ENCODE measurements around the gene ZKSCAN2.

The ZKSCAN2 gene

DNA sequence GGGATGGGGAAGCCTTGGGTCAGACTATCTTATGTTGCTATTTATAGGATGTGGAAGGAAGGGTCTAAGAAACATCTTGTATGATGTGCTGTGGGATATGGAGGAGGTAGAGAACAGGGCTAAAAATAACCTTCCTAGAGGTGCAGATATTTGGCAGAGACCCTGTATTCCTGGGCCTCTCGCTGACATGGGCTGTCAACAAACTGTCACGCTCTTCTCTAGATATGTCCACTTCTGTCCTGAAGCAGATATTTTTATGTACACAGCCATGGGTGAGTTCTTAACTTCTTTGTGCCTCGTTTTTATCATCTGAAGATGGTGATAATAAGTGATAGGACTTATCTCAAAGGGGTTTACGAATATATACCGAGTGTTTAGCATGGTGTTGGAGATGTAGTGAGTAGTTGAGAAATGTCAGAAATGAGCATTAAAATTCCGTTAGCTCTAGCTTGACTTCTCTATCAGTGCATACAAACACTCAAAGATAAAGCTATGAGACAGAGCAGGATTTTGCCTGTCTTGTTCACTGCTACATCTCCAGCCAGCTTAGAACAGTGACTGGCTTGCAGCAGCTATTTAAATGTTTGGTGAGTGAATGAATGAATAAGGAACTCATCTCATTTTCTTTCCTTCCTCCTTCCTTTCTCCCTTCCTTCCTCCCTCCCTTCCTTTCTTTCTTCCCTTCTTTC lies 43.8 kb downstream of the ZKSCAN2 start:
- DNase-seq (ENCODE audit: low spot score) = no peak
- Histone ChIP-seq H3K4me3 (no peak overlapping the region), H3K27ac (no peak overlapping the region)
- TF ChIP-seq, protein P1, sequence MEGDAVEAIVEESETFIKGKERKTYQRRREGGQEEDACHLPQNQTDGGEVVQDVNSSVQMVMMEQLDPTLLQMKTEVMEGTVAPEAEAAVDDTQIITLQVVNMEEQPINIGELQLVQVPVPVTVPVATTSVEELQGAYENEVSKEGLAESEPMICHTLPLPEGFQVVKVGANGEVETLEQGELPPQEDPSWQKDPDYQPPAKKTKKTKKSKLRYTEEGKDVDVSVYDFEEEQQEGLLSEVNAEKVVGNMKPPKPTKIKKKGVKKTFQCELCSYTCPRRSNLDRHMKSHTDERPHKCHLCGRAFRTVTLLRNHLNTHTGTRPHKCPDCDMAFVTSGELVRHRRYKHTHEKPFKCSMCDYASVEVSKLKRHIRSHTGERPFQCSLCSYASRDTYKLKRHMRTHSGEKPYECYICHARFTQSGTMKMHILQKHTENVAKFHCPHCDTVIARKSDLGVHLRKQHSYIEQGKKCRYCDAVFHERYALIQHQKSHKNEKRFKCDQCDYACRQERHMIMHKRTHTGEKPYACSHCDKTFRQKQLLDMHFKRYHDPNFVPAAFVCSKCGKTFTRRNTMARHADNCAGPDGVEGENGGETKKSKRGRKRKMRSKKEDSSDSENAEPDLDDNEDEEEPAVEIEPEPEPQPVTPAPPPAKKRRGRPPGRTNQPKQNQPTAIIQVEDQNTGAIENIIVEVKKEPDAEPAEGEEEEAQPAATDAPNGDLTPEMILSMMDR (IDR thresholded peaks at IDR 0.05) = no peak

DNA sequence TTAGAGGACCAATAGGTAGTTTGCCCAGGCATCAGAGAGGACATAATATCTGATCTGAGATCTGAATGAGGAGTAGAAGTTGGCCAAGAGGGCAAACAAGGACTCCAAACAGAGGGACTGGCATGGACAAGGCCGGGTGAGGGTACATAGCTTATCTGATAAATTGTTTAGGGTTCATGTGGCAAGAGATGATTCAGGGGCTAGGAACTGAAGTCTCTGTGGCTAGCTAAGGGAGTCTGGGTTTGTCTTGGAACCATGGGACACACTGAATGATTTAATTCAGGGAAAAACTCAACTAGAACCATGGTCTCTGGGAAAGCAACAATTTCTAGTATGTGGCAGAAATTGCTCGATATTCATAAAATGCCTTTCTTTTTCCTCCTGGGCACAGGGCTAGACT lies 45.0 kb downstream of the ZKSCAN2 start:
- H3K4me3 ChIP-seq = no peak overlapping the region
- H3K27ac ChIP-seq = no peak overlapping the region
- TF ChIP-seq, protein P1 (IDR thresholded peaks at IDR 0.05) = no peak
- no peak for DNase-seq (ENCODE audit: low spot score)

DNA sequence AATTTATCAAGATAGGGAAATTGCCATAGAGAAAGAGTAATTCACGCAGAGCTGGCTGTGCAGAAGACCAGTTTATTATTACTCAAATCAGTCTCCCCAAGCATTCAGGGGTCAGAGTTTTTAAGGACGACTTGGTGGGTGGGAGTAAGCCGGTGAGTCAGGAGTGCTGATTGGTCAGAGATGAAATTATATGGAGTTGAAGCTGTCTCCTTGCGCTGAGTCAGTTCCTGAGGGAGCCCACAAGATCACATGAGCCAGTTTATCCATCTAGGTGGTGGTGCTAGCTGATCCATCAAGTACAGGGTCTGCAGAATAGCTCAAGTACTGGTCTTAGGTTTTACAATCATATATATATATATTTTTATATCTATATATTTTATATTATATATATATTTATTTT lies 46.9 kb downstream of the ZKSCAN2 start:
- H3K27ac ChIP-seq = no peak overlapping the region
- TF ChIP-seq, protein P1 (IDR thresholded peaks at IDR 0.05) = no peak
- DNase-seq (ENCODE audit: low spot score) = no peak
- no peak overlapping the region for H3K4me3 ChIP-seq

DNA sequence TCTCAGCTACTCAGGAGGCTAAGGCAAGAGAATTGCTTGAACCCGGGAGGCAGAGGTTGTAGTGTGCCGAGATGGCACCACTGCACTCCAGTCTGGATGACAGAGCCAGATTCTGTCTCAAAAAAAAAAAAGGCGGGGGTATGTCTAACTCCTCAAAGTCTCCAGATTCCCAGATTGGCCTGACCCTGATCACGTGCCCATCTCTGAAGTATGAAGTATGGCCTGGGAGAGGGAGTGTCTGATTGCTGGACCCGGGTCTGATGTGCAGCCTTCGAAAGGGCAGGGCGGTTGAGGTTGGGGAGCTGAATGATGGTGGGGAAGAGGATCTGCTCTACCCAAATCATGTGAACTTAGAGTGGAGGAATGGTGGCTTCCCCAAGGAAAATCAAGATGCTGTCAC lies 58.2 kb downstream of the ZKSCAN2 start:
- TF ChIP-seq, protein P1 (IDR thresholded peaks at IDR 0.05) = no peak
- H3K4me3 ChIP-seq = no peak overlapping the region
- DNase-seq (ENCODE audit: low spot score) = no peak
- H3K27ac ChIP-seq = no peak overlapping the region

DNA sequence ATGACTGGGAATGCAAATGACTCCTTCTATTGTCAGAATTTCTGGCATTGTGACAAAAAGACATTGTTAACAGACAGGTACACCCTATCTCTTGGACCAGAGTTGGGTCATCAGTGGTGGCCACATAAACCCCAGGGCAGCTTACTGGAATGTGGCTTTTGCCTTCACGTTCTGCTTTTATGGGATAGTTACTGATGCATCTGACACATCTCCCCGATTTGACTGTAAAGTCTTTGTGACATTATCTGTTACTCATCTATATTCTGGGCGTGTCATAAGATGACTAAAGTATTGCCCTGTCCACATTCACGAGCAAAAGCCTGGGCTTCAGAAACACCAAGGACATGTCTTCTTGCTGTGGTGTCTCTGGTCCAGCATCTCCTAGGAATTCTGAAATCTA lies 59.6 kb downstream of the ZKSCAN2 start:
- DNase-seq (ENCODE audit: low spot score) = no peak
- Histone ChIP-seq H3K27ac (no peak overlapping the region), H3K4me3 (no peak overlapping the region)
- TF ChIP-seq, protein P1 (IDR thresholded peaks at IDR 0.05) = no peak

DNA sequence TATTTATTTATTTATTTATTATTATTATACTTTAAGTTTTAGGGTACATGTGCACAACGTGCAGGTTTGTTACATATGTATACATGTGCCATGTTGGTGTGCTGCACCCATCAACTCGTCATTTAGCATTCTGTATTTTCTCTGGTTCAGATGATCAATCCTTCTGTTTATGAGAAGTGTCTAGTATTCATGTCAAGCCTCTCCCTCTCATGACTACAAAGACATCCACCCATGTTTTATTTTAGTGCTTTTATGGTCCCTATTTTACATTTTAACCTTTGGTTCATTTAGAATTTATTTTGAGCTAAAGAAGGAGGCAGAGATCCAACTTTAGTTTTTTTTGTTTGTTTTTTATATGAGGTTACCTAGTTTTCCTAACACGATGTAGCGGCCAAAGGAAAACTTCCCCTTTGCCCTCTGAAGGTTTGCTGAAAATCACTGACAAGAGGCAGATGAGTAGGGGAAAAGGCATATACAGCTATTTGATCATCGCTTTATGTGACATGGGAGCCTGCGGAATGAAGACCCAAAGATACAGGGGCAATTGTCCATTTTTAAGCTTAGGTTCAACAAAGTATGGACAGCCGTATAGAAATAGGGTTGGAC lies 63.3 kb downstream of the ZKSCAN2 start:
- Histone ChIP-seq H3K27ac (no peak overlapping the region), H3K4me3 (no peak overlapping the region)
- no peak for DNase-seq (ENCODE audit: low spot score)
- TF ChIP-seq, protein P1 (IDR thresholded peaks at IDR 0.05) = no peak

DNA sequence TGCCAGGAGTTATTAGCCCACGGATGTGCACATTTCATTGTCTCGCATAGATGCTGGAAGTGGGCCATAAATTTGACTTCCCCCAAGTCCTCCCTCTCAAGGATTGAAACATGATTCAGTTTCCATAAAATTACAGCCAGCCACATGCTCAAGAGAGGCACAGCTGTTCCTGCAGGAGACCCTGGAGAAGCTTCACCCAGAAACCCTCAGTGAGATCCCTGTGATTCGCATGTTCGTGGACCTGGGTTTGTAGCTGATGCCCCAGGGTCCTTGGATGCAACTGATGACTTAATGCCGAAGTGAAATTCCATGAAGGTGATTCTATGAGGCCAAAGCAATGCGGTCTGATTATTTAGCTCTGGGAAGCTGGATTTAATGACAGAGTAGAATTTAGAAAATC lies 65.5 kb downstream of the ZKSCAN2 start:
- DNase-seq (ENCODE audit: low spot score) = no peak
- TF ChIP-seq, protein P1 (IDR thresholded peaks at IDR 0.05) = no peak

More for the DNA sequence above, 65.5 kb downstream of the ZKSCAN2 start:
- H3K4me3 ChIP-seq = no peak overlapping the region
- H3K27ac ChIP-seq = no peak overlapping the region
